ENCODE data around the gene RPH3AL. TPM values are rescaled to one million over a fixed set of nuclear protein-coding genes. Genes with fewer than 3 reads are reported as not detected.
"Not testable (repeated sequence)": the region's sequence is repeated elsewhere in the genome, so short reads cannot be mapped to it uniquely, and the experiment has no call there.

Gene RPH3AL
- total RNA-seq, 1 donor, result 1.3 TPM

GRCh38 chr17:323181-323580 lies 29.4 kb downstream of the RPH3AL start:
- TF ChIP-seq CTCF (IDR thresholded peaks at IDR 0.05; ENCODE audit: insufficient read depth, low read depth, low read length), result no peak
- no peak overlapping the region for H3K4me3 ChIP-seq (ENCODE audit: low read depth, low read length)
- DNase-seq (ENCODE audit: low read depth), result no peak

- DNase-seq (ENCODE audit: low read depth), result no peak
- TF ChIP-seq CTCF (IDR thresholded peaks at IDR 0.05; ENCODE audit: insufficient read depth, low read depth, low read length), result no peak
- no peak overlapping the region for H3K4me3 ChIP-seq (ENCODE audit: low read depth, low read length)
Observed at GRCh38 chr17:322006-322780, 30.4 kb downstream of the RPH3AL start.

- no peak overlapping the region for H3K4me3 ChIP-seq (ENCODE audit: low read depth, low read length)
- no peak for DNase-seq (ENCODE audit: low read depth)
- TF ChIP-seq CTCF (IDR thresholded peaks at IDR 0.05; ENCODE audit: insufficient read depth, low read depth, low read length), result no peak
Observed at GRCh38 chr17:321386-321941, 31.1 kb downstream of the RPH3AL start.

- H3K4me3 ChIP-seq (ENCODE audit: low read depth, low read length), result no peak overlapping the region
- no peak for TF ChIP-seq CTCF (IDR thresholded peaks at IDR 0.05; ENCODE audit: insufficient read depth, low read depth, low read length)
- DNase-seq (ENCODE audit: low read depth), result no peak
Observed at GRCh38 chr17:320809-321385, 31.7 kb downstream of the RPH3AL start.

- H3K4me3 ChIP-seq (ENCODE audit: low read depth, low read length), result no peak overlapping the region
- DNase-seq (ENCODE audit: low read depth), result peak; percentile 22
- no peak for TF ChIP-seq CTCF (IDR thresholded peaks at IDR 0.05; ENCODE audit: insufficient read depth, low read depth, low read length)
Observed at GRCh38 chr17:320139-320538, 32.5 kb downstream of the RPH3AL start.

GRCh38 chr17:319266-319665 lies 33.3 kb downstream of the RPH3AL start:
- no peak for DNase-seq (ENCODE audit: low read depth)
- H3K4me3 ChIP-seq (ENCODE audit: low read depth, low read length), result no peak overlapping the region
- TF ChIP-seq CTCF (IDR thresholded peaks at IDR 0.05; ENCODE audit: insufficient read depth, low read depth, low read length), result no peak

GRCh38 chr17:317070-317469 lies 35.5 kb downstream of the RPH3AL start:
- H3K4me3 ChIP-seq (ENCODE audit: low read depth, low read length); DNase-seq (ENCODE audit: low read depth): not testable (repeated sequence)

GRCh38 chr17:315399-315798 lies 37.2 kb downstream of the RPH3AL start:
- DNase-seq (ENCODE audit: low read depth); H3K4me3 ChIP-seq (ENCODE audit: low read depth, low read length): not testable (repeated sequence)

GRCh38 chr17:314614-314944 lies 38.0 kb downstream of the RPH3AL start:
- not testable (repeated sequence) for DNase-seq (ENCODE audit: low read depth); H3K4me3 ChIP-seq (ENCODE audit: low read depth, low read length)
